Stomach (tissue), 9 donors: ENCODE measurements around the gene HSPA5. TPM values are rescaled to one million over a fixed set of nuclear protein-coding genes. Genes with fewer than 3 reads are reported as not detected.
A peak's percentile ranks its signal among the peaks of the same experiment; 100 is the strongest.
"Not testable (repeated sequence)": the region's sequence is repeated elsewhere in the genome, so short reads cannot be mapped to it uniquely, and the experiment has no call there.

Experiments used
- DNase-seq, 2 donors: peaks; one replicate each; pipeline versions ENCODE4 v3.0.0 to v3.0.0-alpha.2; 2013 to 2019
- H3K27ac ChIP-seq, 5 donors: fragments of 200-600 bp in 4 of 5; sonication (generic) in 4 of 5; one replicate each; pipeline ENCODE4 v1.5.1; 2013 to 2019; ENCODE audit warnings: mild to moderate bottlenecking in 1 of 5, moderate library complexity in 1 of 5
- H3K27me3 ChIP-seq, 3 donors: fragments of 200-600 bp; sonication (generic); one replicate each; pipeline ENCODE4 v1.5.1; 2017 to 2019; ENCODE audit warnings: mixed run types in 1 of 3
- H3K36me3 ChIP-seq, 4 donors: fragments of 200-600 bp; sonication (generic); 1 replicate in 3 of 4; 2 replicates in 1 of 4; pipeline ENCODE4 v1.5.1; 2016 to 2019
- H3K4me1 ChIP-seq, 4 donors: fragments of 200-600 bp; sonication (generic); one replicate each; pipeline ENCODE4 v1.5.1; 2016 to 2019
- H3K4me3 ChIP-seq, 4 donors: fragments of 200-600 bp; sonication (generic) in 3 of 4; one replicate each; pipeline ENCODE4 v1.5.1; 2016 to 2019; ENCODE audit warnings: mild to moderate bottlenecking in 1 of 4
- H3K9me3 ChIP-seq, 4 donors: fragments of 200-600 bp; sonication (generic); one replicate each; pipeline ENCODE4 v1.5.1; 2016 to 2019
- EP300 ChIP-seq: sonication (generic); formaldehyde crosslinking; IDR thresholded peaks from one replicate; pipeline ENCODE4 v1.6.1; 2017; ENCODE audit warnings: antibody characterized with exemption
- POLR2A ChIP-seq, 4 donors: fragments of 450-650 bp; IDR thresholded peaks; one replicate each; pipeline ENCODE4 v1.6.1; 2016; ENCODE audit warnings: antibody characterized with exemption in 4 of 4, control low read depth in 2 of 4, mild to moderate bottlenecking in 1 of 4, moderate library complexity in 1 of 4
- POLR2AphosphoS5 ChIP-seq, 3 donors: sonication (generic); formaldehyde crosslinking; IDR thresholded peaks; one replicate each; pipeline ENCODE4 v1.6.1; 2016; ENCODE audit warnings: antibody characterized with exemption in 3 of 3
- WGBS, 5 donors: extraction: QIAGEN DNeasy Blood & Tissue Kit in 3 of 5; methylation state at CpG; one replicate each; pipeline versions ENCODE4 v1.1.5 to v1.1.7; 2013 to 2018; 5-methylcytosine and 5-hydroxymethylcytosine counted together
- intact Hi-C: fragments of 100-400 bp; cut with DNase I; formaldehyde crosslinking; loops from one replicate; pipeline ENCODE4 v1.15.1; 2023; ENCODE audit warnings: low total_unique reads
- polyA plus RNA-seq, 3 donors: library from polyadenylated mRNA; stranded (reverse); fragments of 200-250 nt; gene quantifications; one replicate each; pipeline ENCODE4 v1.2.3, GENCODE V29; 2013
- total RNA-seq, 5 donors: library from RNA; depleted of rRNA; stranded (reverse); fragments of >200 nt; gene quantifications; one replicate each; pipeline versions ENCODE4 v1.1.0 to v1.2.3, GENCODE V29; 2014 to 2016
- TF ChIP-seq, protein P1 (sequence below), 7 experiments: fragments of 450-650 bp in 4 of 7; fragments of 200-600 bp in 3 of 7; sonication (generic) in 3 of 7; IDR thresholded peaks; one replicate each; pipeline ENCODE4 v1.5.1; 2016 to 2019; ENCODE audit warnings: antibody characterized with exemption in 7 of 7, control low read depth in 2 of 7, mild to moderate bottlenecking in 1 of 7
- donor health status: healthy with polysubstance abuse.
- donor health status: Bipolar disorder and iron deficiency.
- donor health status: healthy.

The HSPA5 gene
- total and polyA plus RNA-seq, 8 donors: 21.5 to 142 (median 83.6) TPM

DNA sequence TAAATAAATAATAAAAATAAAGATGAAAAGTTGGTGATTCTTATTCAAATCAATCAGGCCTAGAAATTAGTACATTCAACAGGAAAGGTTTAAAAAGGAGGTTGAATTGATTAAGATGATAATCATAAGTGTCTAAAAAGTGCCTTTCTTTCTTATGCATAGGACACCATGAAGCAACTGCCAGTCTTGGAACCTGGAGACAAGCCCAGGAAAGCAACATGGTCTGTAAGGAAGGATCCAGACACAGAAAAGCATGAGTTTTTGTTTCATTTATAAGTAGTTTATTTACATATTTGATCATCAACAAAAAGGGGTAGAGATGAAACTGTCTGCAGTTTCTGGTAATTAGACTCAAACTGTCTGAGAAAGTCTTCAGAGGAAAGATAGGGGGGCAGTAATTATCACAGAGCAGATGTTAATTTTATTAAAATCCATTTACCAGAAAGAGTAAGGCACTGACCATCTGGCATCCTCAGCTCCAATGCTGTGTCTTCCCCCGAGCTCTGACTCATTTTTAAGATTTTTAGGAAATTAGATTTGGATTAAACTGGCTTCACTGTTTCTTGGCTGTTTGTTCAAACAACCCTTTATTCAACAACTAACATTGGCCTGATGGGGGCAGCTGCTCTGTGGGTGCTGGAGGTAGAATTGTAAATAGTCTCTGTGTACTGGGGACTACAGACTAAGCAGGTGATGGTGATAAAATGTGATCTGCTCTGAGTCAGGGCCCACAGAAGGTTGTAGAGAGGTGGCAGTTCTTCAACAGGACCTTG, 38.1 kb downstream of the HSPA5 start:
- Histone ChIP-seq H3K36me3 (peaks cover 14 to 51% (median 48%) of the 10 kb centered on the region in 4 donors), H3K27me3 (no peaks in the 10 kb centered on the region), H3K4me3 (no peak overlapping the region), H3K9me3 (no peaks in the 10 kb centered on the region), H3K4me1 (peaks cover 0 to 23% (median 21%) of the 10 kb centered on the region in 4 donors), H3K27ac (no peak overlapping the region)
- DNase-seq: peak in 1 of 2 donors; percentile 43
- TF ChIP-seq, protein P1, sequence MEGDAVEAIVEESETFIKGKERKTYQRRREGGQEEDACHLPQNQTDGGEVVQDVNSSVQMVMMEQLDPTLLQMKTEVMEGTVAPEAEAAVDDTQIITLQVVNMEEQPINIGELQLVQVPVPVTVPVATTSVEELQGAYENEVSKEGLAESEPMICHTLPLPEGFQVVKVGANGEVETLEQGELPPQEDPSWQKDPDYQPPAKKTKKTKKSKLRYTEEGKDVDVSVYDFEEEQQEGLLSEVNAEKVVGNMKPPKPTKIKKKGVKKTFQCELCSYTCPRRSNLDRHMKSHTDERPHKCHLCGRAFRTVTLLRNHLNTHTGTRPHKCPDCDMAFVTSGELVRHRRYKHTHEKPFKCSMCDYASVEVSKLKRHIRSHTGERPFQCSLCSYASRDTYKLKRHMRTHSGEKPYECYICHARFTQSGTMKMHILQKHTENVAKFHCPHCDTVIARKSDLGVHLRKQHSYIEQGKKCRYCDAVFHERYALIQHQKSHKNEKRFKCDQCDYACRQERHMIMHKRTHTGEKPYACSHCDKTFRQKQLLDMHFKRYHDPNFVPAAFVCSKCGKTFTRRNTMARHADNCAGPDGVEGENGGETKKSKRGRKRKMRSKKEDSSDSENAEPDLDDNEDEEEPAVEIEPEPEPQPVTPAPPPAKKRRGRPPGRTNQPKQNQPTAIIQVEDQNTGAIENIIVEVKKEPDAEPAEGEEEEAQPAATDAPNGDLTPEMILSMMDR (IDR thresholded peaks at IDR 0.05): no peak
- TF ChIP-seq POLR2A (IDR thresholded peaks at IDR 0.05): no peak
- no peak for TF ChIP-seq POLR2AphosphoS5 (IDR thresholded peaks at IDR 0.05)
- TF ChIP-seq EP300: no peak
- WGBS, 5 donors: 64 to 96% (median 82%) methylated on average over 1 of the region's 1 CpG
- intact Hi-C loops: no loop called here

DNA sequence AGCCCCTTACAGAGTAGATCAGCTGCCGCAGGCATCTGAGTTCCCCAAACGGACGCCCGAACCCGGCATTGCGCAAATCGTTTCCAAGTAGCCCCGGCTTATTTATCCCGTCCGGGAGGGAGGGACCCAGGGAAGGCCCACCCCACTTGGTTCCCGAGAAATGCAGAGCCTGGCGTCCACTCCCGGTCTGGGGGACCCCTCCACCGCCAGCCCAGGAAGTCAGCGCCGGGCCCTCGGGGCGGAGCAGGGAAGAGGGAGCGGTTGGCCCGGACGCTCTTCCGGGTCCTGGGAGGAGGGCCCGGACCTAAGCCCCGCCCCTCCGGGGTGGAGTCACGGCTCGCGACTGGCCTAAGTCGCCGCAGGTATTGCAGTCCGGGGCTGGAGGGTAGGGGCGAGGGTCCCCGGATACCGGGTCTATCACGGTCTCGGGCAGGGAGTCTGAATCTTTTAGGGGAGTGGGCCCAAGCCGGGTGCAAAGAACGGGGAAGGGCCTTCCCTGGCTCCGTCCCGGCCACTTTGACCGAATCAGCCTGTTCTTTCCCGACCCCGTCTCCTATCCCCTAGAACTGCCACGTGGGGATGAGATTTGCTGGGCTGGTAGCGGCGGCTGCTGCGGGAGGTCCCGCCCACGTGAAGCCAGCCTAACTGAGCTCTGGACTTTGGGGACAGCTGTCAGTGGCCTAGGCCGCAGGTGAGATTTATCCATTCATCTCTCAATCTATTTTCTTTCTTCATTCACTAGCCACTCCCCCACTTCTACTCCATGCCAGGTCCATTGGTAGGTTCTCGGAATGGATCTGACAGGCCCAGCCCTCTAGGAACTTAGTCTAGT, 40.7 kb downstream of the HSPA5 start, which contains the start of gene RABEPK:
Gene RABEPK, plus strand, starts transcription at position 327 of the 832 bp plus-strand sequence. CDS start 2,472 bp downstream, outside the sequence.
- DNase-seq: peak; percentile 94 to 98
- H3K4me3 ChIP-seq: peak within 1 kb of the TSS; percentile 65 to 75 (median 71)
- H3K36me3 ChIP-seq: peaks cover 0 to 25% (median 22%) of the 10 kb centered on the region in 4 donors
- intact Hi-C loops: no loop called here
- 0 to 1% (median 0%) methylated on average over 26 to 51 of the region's 51 CpGs for WGBS, 5 donors
- peaks cover 0 to 23% (median 21%) of the 10 kb centered on the region in 4 donors for H3K4me1 ChIP-seq
- no peaks in the 10 kb centered on the region for H3K9me3 ChIP-seq
- no peaks in the 10 kb centered on the region for H3K27me3 ChIP-seq
- TF ChIP-seq POLR2AphosphoS5 (IDR thresholded peaks at IDR 0.05) (peak; percentile 70 to 93 (median 91)), EP300 (no peak), POLR2A (IDR thresholded peaks at IDR 0.05) (peak in 1 of 4 donors; percentile 34)
- TF ChIP-seq, protein P1 (IDR thresholded peaks at IDR 0.05): no peak
- peak within 1 kb of the TSS; percentile 88 to 97 (median 92) for H3K27ac ChIP-seq

DNA sequence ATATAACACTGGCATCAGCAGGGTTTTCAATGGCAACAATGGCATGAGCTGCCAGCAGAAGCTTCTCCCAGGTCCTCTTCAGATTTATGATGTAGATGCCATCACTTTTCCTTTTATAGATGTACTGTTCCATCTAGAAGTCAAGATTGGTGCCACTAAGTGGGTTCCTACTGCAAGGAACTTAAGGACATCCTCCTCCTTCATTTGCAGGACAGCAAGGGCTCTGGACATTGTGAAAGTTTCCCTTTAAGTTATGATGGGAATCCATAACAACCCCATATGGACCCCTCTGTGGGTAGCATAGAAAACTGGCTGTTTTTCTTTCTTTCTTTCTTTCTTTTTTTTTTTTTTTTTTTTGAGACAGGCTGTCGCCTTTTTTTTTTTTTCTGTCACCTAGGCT, 45.6 kb downstream of the HSPA5 start:
- H3K9me3 ChIP-seq, DNase-seq, H3K36me3 ChIP-seq, intact Hi-C loops, H3K27me3 ChIP-seq, H3K4me3 ChIP-seq, H3K27ac ChIP-seq: not testable (repeated sequence)
- peaks cover 3 to 15% (median 12%) of the 10 kb centered on the region in 4 donors for H3K4me1 ChIP-seq
- WGBS, 5 donors: 60 to 100% (median 90%) methylated on average over 1 of the region's 1 CpG; no CpG with 5 or more reads in 1 of the 5 donors

DNA sequence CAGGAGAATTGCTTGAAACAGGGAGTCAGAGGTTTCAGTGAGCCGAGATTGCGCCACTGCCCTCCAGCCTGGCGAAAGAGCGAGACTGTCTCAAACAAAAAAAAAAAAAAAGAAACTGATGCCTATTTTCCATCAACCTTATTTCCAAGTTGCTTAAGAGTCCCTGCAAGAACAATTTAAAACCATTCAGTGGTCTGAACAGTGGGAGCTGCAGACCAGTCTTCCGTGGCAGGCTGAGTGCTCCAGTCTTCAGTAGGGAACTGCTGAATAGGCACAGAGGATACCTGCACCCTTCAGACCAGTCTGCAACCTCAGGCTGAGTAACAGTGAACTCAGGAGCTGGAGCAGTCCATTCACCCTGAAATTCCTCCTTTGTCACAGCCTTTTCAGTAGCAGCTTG, 46.7 kb downstream of the HSPA5 start:
- H3K27me3 ChIP-seq, H3K36me3 ChIP-seq, H3K27ac ChIP-seq, DNase-seq, intact Hi-C loops, H3K9me3 ChIP-seq, H3K4me3 ChIP-seq: not testable (repeated sequence)
- peaks cover 6 to 19% (median 16%) of the 10 kb centered on the region in 4 donors for H3K4me1 ChIP-seq
- WGBS, 5 donors: 88 to 94% (median 90%) methylated on average over 5 of the region's 5 CpGs

DNA sequence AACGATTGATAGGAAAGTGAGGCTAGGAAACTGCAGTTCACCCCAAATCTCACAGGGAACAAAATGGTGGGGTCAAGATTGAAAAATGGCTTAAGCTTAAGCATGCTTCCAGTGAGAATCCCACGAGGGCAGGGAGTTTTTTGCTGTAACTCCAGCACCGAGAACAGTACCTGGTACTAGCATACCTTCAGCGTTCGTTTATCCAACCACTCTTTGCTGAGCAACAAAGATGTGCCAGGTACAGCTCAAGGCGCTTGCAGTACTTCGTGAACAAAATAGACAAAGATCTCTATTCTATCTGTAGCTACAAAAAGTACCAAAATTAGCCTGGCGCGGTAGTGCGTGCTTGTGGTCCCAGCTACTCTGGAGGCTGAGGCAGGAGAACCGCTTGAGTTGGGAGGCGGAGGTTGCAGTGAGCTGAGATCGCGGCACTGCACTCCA, 50.8 kb downstream of the HSPA5 start:
- peaks cover 30 to 50% (median 41%) of the 10 kb centered on the region in 4 donors for H3K4me1 ChIP-seq
- peak overlapping the region; percentile 90 to 98 (median 92) for H3K27ac ChIP-seq
- no peaks in the 10 kb centered on the region for H3K9me3 ChIP-seq
- H3K4me3 ChIP-seq: peak overlapping the region; percentile 73 to 100 (median 90)
- intact Hi-C loops: no loop called here
- 44 to 59% (median 47%) methylated on average over 14 of the region's 14 CpGs for WGBS, 5 donors
- H3K36me3 ChIP-seq: no peaks in the 10 kb centered on the region
- DNase-seq: peak in 1 of 2 donors; percentile 35
- no peaks in the 10 kb centered on the region for H3K27me3 ChIP-seq
- TF ChIP-seq, protein P1 (IDR thresholded peaks at IDR 0.05): no peak
- no peak for TF ChIP-seq POLR2AphosphoS5 (IDR thresholded peaks at IDR 0.05)
- TF ChIP-seq EP300: no peak
- TF ChIP-seq POLR2A (IDR thresholded peaks at IDR 0.05): no peak
